ENCODE data around the gene TLNRD1.

DNA sequence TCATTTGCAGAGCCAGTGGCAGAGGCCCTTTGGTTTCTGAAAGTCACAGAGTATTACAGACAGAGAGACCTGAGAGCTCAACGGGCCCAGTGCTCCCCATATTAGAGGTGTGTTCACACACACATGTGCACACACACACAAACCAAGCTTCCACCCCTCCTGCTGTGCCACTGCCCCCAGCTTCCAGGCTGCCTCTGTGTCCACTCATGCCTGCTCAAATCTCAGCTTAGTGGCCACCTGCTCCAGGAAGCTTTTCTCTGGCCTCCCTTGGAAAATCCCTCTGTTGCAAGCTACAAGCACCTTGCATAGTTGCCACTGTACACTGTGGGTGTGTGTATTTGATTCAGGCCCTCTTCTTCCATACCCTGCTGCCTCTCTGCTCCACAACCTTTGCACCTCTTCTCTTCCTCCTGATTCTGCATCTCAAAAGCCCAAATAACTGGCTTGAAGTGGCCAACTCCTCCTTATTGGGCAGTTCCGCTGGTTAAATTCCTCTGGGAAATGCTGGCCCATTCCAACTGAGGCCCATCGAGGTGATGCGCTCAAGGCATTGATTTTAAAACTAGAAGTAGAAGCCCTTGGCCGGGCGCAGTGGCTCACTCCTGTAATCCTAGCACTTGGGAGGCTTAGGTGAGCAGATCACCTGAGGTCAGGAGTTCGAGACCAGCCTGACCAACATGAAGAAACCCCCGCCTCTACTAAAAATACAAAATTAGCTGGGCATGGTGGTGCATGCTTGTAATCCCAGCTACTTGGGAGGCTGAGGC lies 34.1 kb upstream of the TLNRD1 start:
- TF ChIP-seq CTCF (IDR thresholded peaks at IDR 0.05; ENCODE audit: insufficient read depth, low read length, poor library complexity, severe bottlenecking) (no peak), EZH2phosphoT487 (conservative IDR thresholded peaks at IDR 0.05; ENCODE audit: low read length) (no peak)
